CD8-positive, alpha-beta memory T cell (primary cell): ENCODE measurements around the gene RAB31. TPM values are rescaled to one million over a fixed set of nuclear protein-coding genes. Genes with fewer than 3 reads are reported as not detected.

Experiments used
- CTCF ChIA-PET: fragments of 350-600 bp; sonication (Branson Sonifier 250); formaldehyde crosslinking; loops from one replicate; lab custom pipeline; 2021; ENCODE audit warnings: antibody characterized with exemption; lab: Charles Lee
- POLR2A ChIA-PET: fragments of 350-600 bp; sonication (Branson Sonifier 250); formaldehyde crosslinking; loops from one replicate; lab custom pipeline; 2021; ENCODE audit warnings: antibody characterized with exemption; lab: Charles Lee
- DNase-seq, 5 donors: peaks; one replicate each; pipeline versions ENCODE4 v3.0.0 to v3.0.0-alpha.2; 2020 to 2022; ENCODE audit warnings: mixed read lengths in 1 of 5
- H3K27ac ChIP-seq: one replicate; pipeline ENCODE4 v1.7.0; 2013; ENCODE audit warnings: low read depth, mild to moderate bottlenecking, low read length, moderate library complexity
- H3K27me3 ChIP-seq: 2 replicates; pipeline ENCODE4 v1.7.0; 2013; ENCODE audit warnings: low read length, mild to moderate bottlenecking; ENCODE audit not compliant: insufficient read depth, poor library complexity, severe bottlenecking
- H3K36me3 ChIP-seq: 2 replicates; pipeline ENCODE4 v1.7.0; 2013; ENCODE audit warnings: mild to moderate bottlenecking, low read length, moderate library complexity; ENCODE audit not compliant: insufficient read depth
- H3K4me1 ChIP-seq: 2 replicates; pipeline ENCODE4 v1.7.0; 2013; ENCODE audit warnings: mild to moderate bottlenecking, low read length, moderate library complexity; ENCODE audit not compliant: insufficient read depth
- H3K4me3 ChIP-seq: 2 replicates; pipeline ENCODE4 v1.7.0; 2013; ENCODE audit warnings: mild to moderate bottlenecking, low read length
- H3K9me3 ChIP-seq: 2 replicates; pipeline ENCODE4 v1.7.0; 2013; ENCODE audit warnings: mild to moderate bottlenecking, low read length
- H3K27ac Mint-ChIP-seq, 8 donors: one replicate each; pipeline ENCODE4 v1.8.0; 2020 to 2021; ENCODE audit warnings: mixed read lengths in 8 of 8, mild to moderate bottlenecking in 6 of 8, inconsistent platforms in 3 of 8, moderate library complexity in 3 of 8
- H3K27me3 Mint-ChIP-seq, 2 donors: one replicate each; pipeline ENCODE4 v1.8.0; 2020 to 2021; ENCODE audit warnings: mixed read lengths in 2 of 2, mild to moderate bottlenecking in 1 of 2, moderate library complexity in 1 of 2
- H3K36me3 Mint-ChIP-seq, 3 donors: one replicate each; pipeline ENCODE4 v1.8.0; 2020 to 2021; ENCODE audit warnings: mixed read lengths in 3 of 3, inconsistent platforms in 1 of 3, mild to moderate bottlenecking in 1 of 3
- H3K4me1 Mint-ChIP-seq, 3 donors: one replicate each; pipeline ENCODE4 v1.8.0; 2020 to 2021; ENCODE audit warnings: mixed read lengths in 3 of 3, inconsistent platforms in 1 of 3, mild to moderate bottlenecking in 1 of 3
- H3K4me3 Mint-ChIP-seq, 7 donors: one replicate each; pipeline ENCODE4 v1.8.0; 2020 to 2021; ENCODE audit warnings: mixed read lengths in 7 of 7, mild to moderate bottlenecking in 6 of 7, moderate library complexity in 4 of 7, inconsistent platforms in 2 of 7
- H3K9me3 Mint-ChIP-seq, 5 donors: one replicate each; pipeline ENCODE4 v1.8.0; 2020 to 2022; ENCODE audit warnings: mixed read lengths in 5 of 5, mild to moderate bottlenecking in 3 of 5, moderate library complexity in 2 of 5, inconsistent platforms in 1 of 5
- polyA plus RNA-seq: library from polyadenylated mRNA; unstranded; fragments of 300-500 nt; fragmentation: Illumina TruSeq; gene quantifications from one replicate; pipeline ENCODE4 v1.2.3, GENCODE V29; 2021
- total RNA-seq, 2 experiments: library from RNA; stranded (reverse); gene quantifications; one replicate each; pipeline ENCODE4 v1.2.3, GENCODE V29; 2021

The RAB31 gene
- total and polyA plus RNA-seq, 3 experiments from 2014 or later, result 0.57 to 4.7 (median 1.1) TPM

DNA sequence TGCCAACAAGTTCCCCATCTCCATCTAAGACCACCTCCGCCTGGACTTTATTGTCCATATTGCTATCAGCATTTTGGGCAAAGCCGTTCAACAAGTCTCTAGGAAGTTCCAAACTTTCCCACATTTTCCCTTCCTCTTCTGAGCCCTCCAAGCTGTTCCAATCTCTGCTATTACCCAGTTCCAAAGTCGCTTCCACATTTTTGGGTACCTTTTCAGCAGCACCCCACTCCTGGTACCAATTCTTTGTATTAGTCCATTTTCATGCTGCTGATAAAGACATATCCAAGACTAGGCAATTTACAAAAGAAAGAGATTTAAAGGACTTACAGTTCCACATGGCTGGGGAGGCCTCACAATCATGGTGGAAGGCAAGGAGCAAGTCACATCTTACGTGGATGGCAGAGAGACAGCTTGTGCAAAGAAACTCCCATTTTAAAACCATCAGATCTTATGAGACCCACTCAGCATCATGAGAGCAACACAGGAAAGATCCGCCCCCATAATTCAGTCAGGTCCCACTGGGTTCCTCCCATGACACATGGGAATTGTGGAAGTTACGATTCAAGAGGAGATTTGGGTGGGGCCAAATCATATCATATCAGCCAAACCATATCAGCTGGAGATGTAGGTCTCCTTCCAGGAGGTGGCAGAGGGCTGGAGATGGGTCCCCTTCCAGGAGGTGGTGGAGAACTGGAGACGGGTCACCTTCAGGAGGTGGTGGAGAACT, 157.8 kb downstream of the RAB31 start:
- H3K36me3 ChIP-seq, result no peaks in the 10 kb centered on the region
- H3K4me3 Mint-ChIP-seq, result no peak overlapping the region
- CTCF ChIA-PET, result no interaction called here
- H3K27ac ChIP-seq, result no peak overlapping the region
- H3K4me3 ChIP-seq, result no peak overlapping the region
- no peaks in the 10 kb centered on the region for H3K9me3 ChIP-seq
- no peak overlapping the region for H3K27ac Mint-ChIP-seq
- H3K27me3 ChIP-seq, result no peaks in the 10 kb centered on the region
- POLR2A ChIA-PET, result interaction anchor here (0.6 kb wide), 1 partner anchor 62 kb away, joined by 5 read pairs; no protein-coding TSS in a partner anchor
- peaks cover 17 to 39% of the 10 kb centered on the region in 2 donors for H3K27me3 Mint-ChIP-seq
- no peak for DNase-seq
- no peaks in the 10 kb centered on the region for H3K4me1 ChIP-seq
- H3K4me1 Mint-ChIP-seq, result no peaks in the 10 kb centered on the region
- peaks cover 13 to 26% (median 19%) of the 10 kb centered on the region in 5 donors for H3K9me3 Mint-ChIP-seq
- H3K36me3 Mint-ChIP-seq, result peaks cover 0 to 8% (median 0%) of the 10 kb centered on the region in 3 donors

DNA sequence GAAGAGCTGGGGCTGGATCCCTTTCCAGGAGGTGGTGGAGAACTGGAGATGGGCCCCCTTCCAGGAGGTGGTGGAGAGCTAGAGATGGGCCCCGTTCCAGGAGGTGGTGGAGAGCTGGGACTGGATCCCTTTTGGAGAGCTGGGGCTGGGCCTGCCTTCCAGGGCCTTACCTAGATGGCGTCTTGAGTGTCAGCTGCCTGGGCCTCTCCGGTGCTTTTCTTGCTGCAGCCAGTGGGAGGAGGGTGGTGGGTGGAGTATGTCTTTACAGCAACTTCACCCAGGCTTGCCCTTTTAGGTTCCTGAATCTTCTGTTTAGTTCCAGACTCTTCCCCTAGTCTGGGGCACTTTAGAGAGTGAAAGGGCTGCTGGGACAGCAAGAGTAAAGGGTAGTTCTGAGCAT, 158.5 kb downstream of the RAB31 start:
- Mint-ChIP-seq H3K4me1 (no peaks in the 10 kb centered on the region), H3K27ac (peak overlapping the region in 1 of 8 donors; percentile 19), H3K27me3 (peaks cover 16 to 44% of the 10 kb centered on the region in 2 donors), H3K4me3 (no peak overlapping the region), H3K36me3 (peaks cover 0 to 8% (median 0%) of the 10 kb centered on the region in 3 donors), H3K9me3 (peaks cover 13 to 26% (median 19%) of the 10 kb centered on the region in 5 donors)
- ChIA-PET POLR2A (no interaction called here), CTCF (no interaction called here)
- DNase-seq, result no peak
- no peaks in the 10 kb centered on the region for H3K4me1 ChIP-seq
- no peaks in the 10 kb centered on the region for H3K36me3 ChIP-seq
- H3K27ac ChIP-seq, result no peak overlapping the region
- no peak overlapping the region for H3K4me3 ChIP-seq
- H3K27me3 ChIP-seq, result no peaks in the 10 kb centered on the region
- H3K9me3 ChIP-seq, result no peaks in the 10 kb centered on the region

DNA sequence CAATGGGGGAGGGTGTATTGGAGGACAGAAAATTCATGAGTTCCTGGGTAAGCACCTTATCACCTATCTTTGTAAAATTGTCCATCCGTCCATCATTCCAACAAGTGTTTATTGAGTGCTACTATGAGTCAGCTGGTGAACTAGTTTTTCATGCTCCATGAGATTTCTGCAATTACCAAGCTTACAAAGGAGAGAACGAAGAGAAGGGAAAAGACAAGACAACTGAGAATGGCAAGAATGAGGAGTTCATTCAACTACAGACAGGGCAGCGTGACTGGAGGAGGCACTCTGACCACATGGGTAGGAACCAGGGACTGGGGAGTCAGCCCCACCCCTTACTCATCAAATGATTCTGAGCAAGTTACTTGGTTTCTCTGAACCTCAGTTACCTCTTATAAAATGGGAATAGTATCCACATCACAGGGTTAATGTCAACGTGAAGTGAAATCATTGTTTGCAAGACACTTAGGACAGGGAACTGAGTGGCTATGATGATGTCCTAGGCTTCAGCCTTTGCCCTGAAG, 159.0 kb downstream of the RAB31 start:
- Histone ChIP-seq H3K27ac (no peak overlapping the region), H3K4me1 (no peaks in the 10 kb centered on the region), H3K4me3 (no peak overlapping the region), H3K9me3 (no peaks in the 10 kb centered on the region), H3K27me3 (no peaks in the 10 kb centered on the region), H3K36me3 (no peaks in the 10 kb centered on the region)
- Mint-ChIP-seq H3K4me3 (no peak overlapping the region), H3K36me3 (peaks cover 0 to 8% (median 0%) of the 10 kb centered on the region in 3 donors), H3K27ac (peak overlapping the region in 1 of 8 donors; percentile 19), H3K9me3 (peaks cover 13 to 26% (median 19%) of the 10 kb centered on the region in 5 donors), H3K4me1 (no peaks in the 10 kb centered on the region), H3K27me3 (peaks cover 15 to 47% of the 10 kb centered on the region in 2 donors)
- no peak for DNase-seq
- CTCF ChIA-PET, result no interaction called here
- POLR2A ChIA-PET, result no interaction called here

DNA sequence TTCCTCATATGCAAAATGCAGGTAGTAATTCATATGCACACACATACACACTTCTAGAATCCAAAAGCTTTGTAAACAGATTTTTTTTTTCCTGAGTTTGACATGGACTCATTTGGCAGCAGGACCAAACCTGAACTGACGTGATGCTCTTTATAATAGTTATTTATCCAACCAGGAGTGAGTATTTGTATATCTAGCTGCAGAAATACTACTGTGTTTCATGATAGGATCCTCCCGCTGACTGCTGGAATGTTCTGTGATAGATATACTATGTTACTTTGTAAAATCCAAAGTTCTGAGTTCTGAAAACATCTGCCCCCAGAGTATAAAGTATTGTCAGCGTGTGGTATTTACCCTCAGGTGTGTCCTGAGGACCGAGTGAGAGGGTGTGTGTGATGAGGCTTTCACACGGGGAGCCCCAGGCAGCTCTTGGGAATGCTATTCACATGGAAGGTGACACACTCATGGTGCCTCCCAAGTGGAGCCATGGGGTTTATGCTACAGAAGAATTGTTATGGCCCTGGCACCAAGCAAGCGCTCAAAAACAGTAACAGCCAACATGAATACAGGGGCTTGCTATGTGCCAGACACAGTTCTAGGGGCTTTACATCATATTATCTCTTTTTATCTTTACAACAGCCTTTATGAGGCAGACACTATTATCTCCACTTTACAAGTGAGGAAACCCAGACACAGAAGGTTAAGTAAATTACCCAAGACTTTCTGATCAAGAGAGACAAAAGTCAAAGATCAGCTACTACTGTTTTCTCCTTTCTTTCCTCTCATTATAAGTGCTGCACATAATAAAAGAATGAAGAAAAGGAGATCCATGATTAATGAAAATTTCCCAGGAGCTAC, 161.0 kb downstream of the RAB31 start:
- Mint-ChIP-seq H3K27me3 (peaks cover 11 to 54% of the 10 kb centered on the region in 2 donors), H3K36me3 (peaks cover 0 to 8% (median 0%) of the 10 kb centered on the region in 3 donors)

DNA sequence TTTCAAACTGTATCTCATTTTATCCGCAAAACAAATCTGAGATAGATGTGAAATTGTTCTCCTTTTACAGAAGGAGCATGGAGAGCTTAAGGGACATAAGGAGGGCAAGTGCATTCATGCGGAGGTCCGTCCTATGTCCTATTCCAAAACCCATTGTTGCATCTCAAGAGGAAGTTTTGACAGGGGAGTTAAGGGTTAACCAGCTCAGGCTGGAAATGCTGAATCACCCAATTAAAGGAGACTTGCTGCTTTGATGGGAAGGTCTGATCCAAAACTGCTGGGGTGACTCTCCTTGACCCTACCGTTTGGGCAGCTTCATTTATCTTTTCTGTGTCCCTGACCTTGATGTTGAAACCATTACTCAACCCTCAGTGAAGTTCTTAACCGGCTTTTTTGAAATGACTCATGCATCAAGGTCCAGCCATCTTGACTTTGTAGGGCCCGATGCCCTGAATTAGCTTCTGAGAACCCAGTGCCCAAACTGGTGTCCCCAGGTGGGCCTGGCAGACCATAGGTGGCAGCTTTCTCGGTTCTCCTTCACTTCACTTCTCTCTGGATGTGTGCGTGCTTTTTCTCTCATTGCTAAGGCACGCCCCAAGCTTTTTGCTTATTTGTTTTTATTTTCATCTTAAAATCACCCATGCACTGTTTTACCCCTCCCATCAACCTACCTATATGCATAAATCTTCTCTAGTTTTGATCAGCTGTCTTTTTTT, 161.8 kb downstream of the RAB31 start:
- Mint-ChIP-seq H3K27ac (no peak overlapping the region), H3K4me1 (no peaks in the 10 kb centered on the region), H3K4me3 (no peak overlapping the region), H3K36me3 (peaks cover 0 to 8% (median 0%) of the 10 kb centered on the region in 3 donors), H3K9me3 (peaks cover 13 to 25% (median 19%) of the 10 kb centered on the region in 5 donors), H3K27me3 (peaks cover 11 to 54% of the 10 kb centered on the region in 2 donors)
- Histone ChIP-seq H3K27me3 (no peaks in the 10 kb centered on the region), H3K9me3 (no peaks in the 10 kb centered on the region), H3K4me1 (no peaks in the 10 kb centered on the region), H3K27ac (peak overlapping the region; percentile 75), H3K36me3 (no peaks in the 10 kb centered on the region), H3K4me3 (no peak overlapping the region)
- ChIA-PET POLR2A (no interaction called here), CTCF (no interaction called here)
- no peak for DNase-seq

More for the DNA sequence above, 161.0 kb downstream of the RAB31 start:
- no peak overlapping the region for H3K4me3 Mint-ChIP-seq
- DNase-seq, result no peak
- no peak overlapping the region for H3K4me3 ChIP-seq
- H3K4me1 Mint-ChIP-seq, result no peaks in the 10 kb centered on the region
- no peaks in the 10 kb centered on the region for H3K36me3 ChIP-seq
- POLR2A ChIA-PET, result no interaction called here
- H3K27ac Mint-ChIP-seq, result no peak overlapping the region
- no peaks in the 10 kb centered on the region for H3K27me3 ChIP-seq
- no peaks in the 10 kb centered on the region for H3K4me1 ChIP-seq
- H3K9me3 Mint-ChIP-seq, result peaks cover 13 to 26% (median 19%) of the 10 kb centered on the region in 5 donors
- CTCF ChIA-PET, result no interaction called here
- H3K9me3 ChIP-seq, result no peaks in the 10 kb centered on the region
- peak overlapping the region; percentile 75 for H3K27ac ChIP-seq

DNA sequence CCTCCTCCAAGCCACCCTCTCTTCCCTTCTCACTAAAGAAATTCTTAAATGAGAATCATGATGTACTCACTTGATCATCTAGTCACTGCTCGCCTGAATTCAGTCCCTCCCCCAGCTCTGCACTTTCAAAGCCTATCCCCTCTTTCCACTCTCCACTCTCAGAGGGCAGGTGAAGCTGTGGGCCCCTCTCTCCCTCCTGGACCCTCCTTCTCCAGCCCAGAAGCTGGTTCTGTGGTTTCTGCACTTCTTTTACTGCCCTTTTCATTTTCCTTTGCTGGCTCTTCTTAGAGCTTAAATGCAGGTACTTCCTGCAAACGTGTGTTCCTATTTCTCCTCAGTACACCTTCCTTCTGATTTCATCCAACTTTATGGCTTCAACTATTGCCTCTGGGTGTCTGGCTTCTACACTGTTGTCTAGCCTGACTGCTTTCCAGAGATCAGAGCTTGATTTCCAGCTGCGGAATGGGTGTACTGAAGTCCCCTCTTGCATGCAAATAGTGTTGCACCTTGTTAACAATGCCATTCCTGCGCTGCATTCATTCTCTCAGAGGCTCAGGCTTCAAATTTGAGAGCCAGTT, 162.4 kb downstream of the RAB31 start:
- Mint-ChIP-seq H3K9me3 (peaks cover 8 to 18% (median 12%) of the 10 kb centered on the region in 5 donors), H3K27me3 (peaks cover 11 to 53% of the 10 kb centered on the region in 2 donors), H3K4me1 (no peaks in the 10 kb centered on the region), H3K36me3 (peaks cover 0 to 7% (median 0%) of the 10 kb centered on the region in 3 donors), H3K4me3 (no peak overlapping the region), H3K27ac (no peak overlapping the region)
- Histone ChIP-seq H3K4me3 (no peak overlapping the region), H3K27ac (peak overlapping the region; percentile 75), H3K4me1 (no peaks in the 10 kb centered on the region), H3K27me3 (no peaks in the 10 kb centered on the region), H3K9me3 (no peaks in the 10 kb centered on the region), H3K36me3 (no peaks in the 10 kb centered on the region)
- ChIA-PET CTCF (no interaction called here), POLR2A (no interaction called here)
- DNase-seq, result no peak

DNA sequence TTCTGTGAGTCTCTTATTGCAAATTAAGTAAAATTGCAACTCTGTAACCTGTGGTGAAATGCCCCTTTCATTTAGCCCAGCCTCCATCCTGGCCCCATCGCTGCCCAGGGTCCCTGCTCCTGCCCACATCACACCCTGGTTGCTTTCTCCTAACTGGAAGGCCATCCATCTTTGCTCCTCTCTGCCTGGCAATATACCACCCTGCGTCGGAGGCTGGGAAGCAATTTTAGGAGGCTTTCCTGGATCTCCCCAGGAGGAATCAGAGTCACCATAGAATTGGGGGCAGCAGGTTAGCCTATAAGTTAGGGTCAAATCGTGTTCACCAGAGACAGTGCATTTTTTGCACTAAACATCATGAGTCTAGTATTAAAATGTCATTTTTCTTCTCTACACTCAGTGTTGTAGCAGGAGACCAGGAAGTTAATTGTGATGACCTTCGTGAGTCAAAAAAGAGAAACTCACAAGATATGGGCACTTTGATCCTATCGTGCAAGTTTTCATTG, 163.2 kb downstream of the RAB31 start:
- Histone ChIP-seq H3K27ac (peak overlapping the region; percentile 75), H3K4me1 (no peaks in the 10 kb centered on the region), H3K27me3 (no peaks in the 10 kb centered on the region), H3K9me3 (no peaks in the 10 kb centered on the region), H3K4me3 (no peak overlapping the region), H3K36me3 (no peaks in the 10 kb centered on the region)
- no peak for DNase-seq
- no peaks in the 10 kb centered on the region for H3K4me1 Mint-ChIP-seq
- CTCF ChIA-PET, result no interaction called here
- no peak overlapping the region for H3K4me3 Mint-ChIP-seq
- H3K27ac Mint-ChIP-seq, result no peak overlapping the region
- POLR2A ChIA-PET, result no interaction called here
- peaks cover under 1 to 11% (median 7%) of the 10 kb centered on the region in 5 donors for H3K9me3 Mint-ChIP-seq
- peaks cover 9 to 49% of the 10 kb centered on the region in 2 donors for H3K27me3 Mint-ChIP-seq
- no peaks in the 10 kb centered on the region for H3K36me3 Mint-ChIP-seq
